ENCODE results near the gene KMT5B.

The KMT5B gene

DNA sequence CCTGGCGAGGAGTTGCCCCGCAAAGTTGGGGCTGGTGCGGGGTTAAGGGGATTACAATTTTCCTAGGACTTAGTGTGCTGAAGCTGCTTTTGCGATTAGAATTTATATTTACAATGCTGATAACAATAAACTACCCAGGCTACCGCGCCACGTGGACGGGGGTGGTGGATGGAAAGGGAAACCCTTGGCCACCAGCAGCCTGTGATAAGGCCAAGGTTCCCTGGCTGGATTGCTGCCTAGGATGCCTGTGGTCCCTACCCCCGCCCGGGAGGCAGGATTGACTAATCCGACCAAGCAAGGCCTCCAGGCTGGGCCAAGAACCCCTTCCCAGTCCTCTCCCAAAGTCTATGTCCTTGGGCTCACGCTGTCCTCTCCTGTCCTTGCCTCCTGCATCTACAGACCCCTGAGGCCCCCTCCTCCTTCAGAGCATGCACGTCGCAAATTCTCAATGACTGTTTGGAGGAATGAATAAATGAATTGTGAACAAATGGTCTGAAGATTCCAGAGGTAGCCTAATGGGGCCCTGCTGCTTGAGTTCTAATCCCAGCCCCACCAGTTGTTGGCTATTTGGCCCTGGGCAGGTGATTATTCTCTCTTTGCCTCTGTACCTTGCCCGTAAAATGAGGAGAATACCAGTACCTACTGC lies 84.3 kb downstream of the KMT5B start:
- no peak for DNase-seq
- in situ Hi-C loops (cut with MboI; ENCODE audit: low pct_unique_long_range_greater_than_20kb, low sequenced_read_pairs), result no loop called here

GRCh38 chr11:68127714-68128681 lies 85.1 kb downstream of the KMT5B start:
- no peak for DNase-seq
- in situ Hi-C loops (cut with MboI; ENCODE audit: low pct_unique_long_range_greater_than_20kb, low sequenced_read_pairs), result no loop called here

- no peak for DNase-seq
- in situ Hi-C loops (cut with MboI; ENCODE audit: low pct_unique_long_range_greater_than_20kb, low sequenced_read_pairs), result no loop called here
These were observed 87.9 kb downstream of the KMT5B start for GRCh38 chr11:68125164-68125563.

- no peak for DNase-seq
- in situ Hi-C loops (cut with MboI; ENCODE audit: low pct_unique_long_range_greater_than_20kb, low sequenced_read_pairs), result no loop called here
These were observed 90.1 kb downstream of the KMT5B start for GRCh38 chr11:68122936-68123539.

DNA sequence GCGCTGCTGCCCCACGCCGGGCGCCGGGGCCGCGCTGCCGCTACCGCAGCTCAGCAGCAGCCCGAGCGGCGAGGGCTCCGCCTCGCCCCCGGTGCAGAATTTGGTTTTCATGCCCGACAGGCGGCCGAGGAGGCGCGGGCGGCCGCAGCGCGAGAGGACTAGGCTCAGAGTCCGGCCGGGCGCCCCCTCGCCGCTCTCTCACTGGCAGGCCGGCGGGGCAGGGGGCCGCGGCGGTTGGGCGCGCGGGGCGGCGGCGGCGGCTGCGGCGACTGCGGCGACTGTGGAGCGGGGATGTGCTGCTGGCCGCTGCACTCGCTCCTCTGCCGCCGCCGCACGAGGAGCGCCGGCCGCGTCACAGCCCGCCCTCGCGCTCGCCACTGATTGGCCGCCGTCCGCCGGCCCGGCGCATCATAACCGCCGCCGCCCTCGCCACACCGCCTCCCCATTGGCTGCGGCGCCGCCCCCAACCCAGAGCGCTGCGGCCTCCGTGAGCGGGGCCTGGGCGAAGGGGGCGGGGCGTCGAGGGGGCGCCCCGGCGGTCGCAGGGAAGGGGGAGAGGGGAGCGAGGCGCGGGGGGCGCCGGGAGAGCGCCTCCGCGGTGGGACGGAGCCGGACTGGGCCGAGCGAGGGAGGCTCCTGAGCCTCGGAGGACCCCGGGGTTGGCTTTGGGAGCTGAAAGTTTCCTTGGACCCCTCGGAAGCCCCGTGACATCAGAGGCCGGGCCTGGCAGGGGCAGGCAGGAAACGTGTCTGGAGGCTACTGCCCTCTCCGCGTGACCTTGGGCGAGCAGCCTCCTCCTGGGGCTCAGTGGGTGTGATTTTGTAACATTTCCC lies 91.8 kb downstream of the KMT5B start, which contains the start of gene CHKA:
TSS of gene CHKA (minus strand) at position 322 of the 833 bp plus-strand sequence. CDS start at position 111, 211 bp downstream.
- peak; percentile 91 for DNase-seq
- in situ Hi-C loops (cut with MboI; ENCODE audit: low pct_unique_long_range_greater_than_20kb, low sequenced_read_pairs), result no loop called here

- in situ Hi-C loops (cut with MboI; ENCODE audit: low pct_unique_long_range_greater_than_20kb, low sequenced_read_pairs), result no loop called here
- peak; percentile 51 for DNase-seq
These were observed 92.6 kb downstream of the KMT5B start for GRCh38 chr11:68120273-68121066.

GRCh38 chr11:68118706-68119448 lies 94.2 kb downstream of the KMT5B start:
- DNase-seq, result peak; percentile 88

GRCh38 chr11:68117853-68118470 lies 95.1 kb downstream of the KMT5B start:
- peak; percentile 15 for DNase-seq
- in situ Hi-C loops (cut with MboI; ENCODE audit: low pct_unique_long_range_greater_than_20kb, low sequenced_read_pairs), result no loop called here

More at GRCh38 chr11:68118706-68119448, 94.2 kb downstream of the KMT5B start:
- in situ Hi-C loops (cut with MboI; ENCODE audit: low pct_unique_long_range_greater_than_20kb, low sequenced_read_pairs), result no loop called here

DNA sequence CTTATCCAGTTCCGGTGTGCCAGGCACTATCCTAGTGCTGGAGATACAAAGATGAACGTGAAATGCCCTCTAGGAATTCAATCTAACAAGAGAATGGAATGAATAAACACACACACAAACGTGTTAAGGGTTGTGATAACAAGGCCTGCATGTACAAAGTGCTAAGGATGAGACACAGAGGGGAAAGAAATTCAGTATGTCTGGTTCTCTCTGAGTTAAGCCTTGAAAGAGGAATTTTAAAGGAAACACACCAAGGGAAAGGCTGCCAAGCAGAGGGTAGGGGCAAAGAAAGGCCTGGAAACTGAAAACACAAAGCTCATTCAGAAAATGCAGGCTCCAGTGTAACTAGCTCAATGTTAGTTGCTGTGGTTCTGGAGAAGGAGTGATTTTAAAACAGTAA lies 96.1 kb downstream of the KMT5B start:
- in situ Hi-C loops (cut with MboI; ENCODE audit: low pct_unique_long_range_greater_than_20kb, low sequenced_read_pairs), result no loop called here
- no peak for DNase-seq

GRCh38 chr11:68116126-68116525 lies 97.0 kb downstream of the KMT5B start:
- DNase-seq, result no peak
- in situ Hi-C loops (cut with MboI; ENCODE audit: low pct_unique_long_range_greater_than_20kb, low sequenced_read_pairs), result no loop called here

- DNase-seq, result peak; percentile 75
- in situ Hi-C loops (cut with MboI; ENCODE audit: low pct_unique_long_range_greater_than_20kb, low sequenced_read_pairs), result no loop called here
These were observed 97.8 kb downstream of the KMT5B start for GRCh38 chr11:68115285-68115684.

DNA sequence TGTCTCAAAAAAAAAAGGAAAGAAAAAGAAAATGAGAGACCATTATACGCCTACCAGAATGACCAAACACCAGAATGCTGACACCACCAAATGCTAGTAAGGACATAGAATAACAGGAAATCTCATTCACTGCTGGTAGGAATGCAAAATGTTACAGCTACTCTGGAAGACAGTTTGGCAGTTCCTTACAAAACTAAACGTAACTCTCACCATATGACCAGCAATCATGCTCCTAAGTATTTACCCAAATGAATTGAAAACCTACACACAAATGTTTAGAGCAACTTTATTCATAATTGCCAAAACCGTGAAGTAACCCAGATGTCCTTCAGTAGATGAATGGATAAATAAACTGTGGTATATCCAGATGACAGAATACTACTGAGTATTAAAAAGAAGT lies 99.1 kb downstream of the KMT5B start:
- in situ Hi-C loops (cut with MboI; ENCODE audit: low pct_unique_long_range_greater_than_20kb, low sequenced_read_pairs), result no loop called here
- no peak for DNase-seq

DNA sequence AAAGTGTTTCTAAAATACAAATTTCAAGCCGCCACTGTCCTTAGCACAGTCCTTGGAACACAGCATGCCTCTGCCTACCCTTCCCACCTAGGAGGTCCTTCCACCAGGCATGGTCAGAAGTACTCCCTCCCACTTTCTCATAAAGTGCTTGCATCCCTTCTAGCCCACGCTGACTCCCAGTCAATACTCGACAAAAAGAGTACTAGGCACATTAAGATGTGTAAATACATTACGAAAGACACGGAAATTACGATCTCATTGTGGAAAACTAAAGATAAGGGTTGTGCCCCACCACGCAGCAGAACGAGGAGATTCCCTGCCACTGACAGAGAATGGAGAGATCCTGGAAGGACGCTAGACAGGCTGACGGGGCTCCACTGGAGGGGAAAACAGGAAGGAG lies 105.4 kb downstream of the KMT5B start:
- DNase-seq, result no peak
- in situ Hi-C loops (cut with MboI; ENCODE audit: low pct_unique_long_range_greater_than_20kb, low sequenced_read_pairs), result no loop called here

DNA sequence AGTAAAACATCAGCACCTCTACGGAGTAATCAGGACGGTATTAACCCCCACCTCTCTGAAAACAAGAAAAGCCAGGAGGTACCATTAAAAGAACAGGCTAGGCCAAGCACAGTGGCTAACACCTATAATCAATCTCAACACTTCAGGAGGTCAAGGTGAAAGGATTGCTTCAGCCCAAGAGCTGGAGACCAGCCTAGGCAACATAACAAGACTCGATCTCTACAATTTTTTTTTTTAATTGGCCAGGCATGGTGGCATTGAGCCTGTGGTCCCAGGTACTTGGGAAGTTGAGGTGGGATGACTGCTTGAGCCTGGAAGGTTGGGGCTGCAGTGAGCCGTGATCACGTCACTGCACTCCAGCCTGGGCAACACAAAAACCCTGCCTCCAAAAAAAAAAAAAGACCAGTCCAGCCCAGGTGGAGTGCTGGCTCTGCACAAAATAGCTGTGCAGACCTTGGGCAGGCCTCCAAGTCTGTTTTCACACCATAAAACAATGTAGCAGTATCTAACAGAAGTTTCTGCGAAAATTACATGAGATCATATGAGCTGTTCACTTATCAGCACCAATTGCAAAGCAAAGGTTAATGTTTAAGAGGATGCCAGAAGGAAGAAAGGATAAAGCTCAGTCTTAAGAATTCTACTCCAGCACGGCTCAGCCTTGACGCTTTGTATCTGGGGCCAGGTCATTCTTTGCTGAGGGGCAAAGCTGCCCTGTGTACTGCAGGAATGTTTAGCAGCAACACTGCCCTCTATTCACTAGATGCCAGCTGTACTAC lies 106.7 kb downstream of the KMT5B start:
- DNase-seq, result no peak
- in situ Hi-C loops (cut with MboI; ENCODE audit: low pct_unique_long_range_greater_than_20kb, low sequenced_read_pairs), result no loop called here

Measured in KBM-7 (cell line).